Glomerular visceral epithelial cell (primary cell): ENCODE measurements around the gene ZFAND5.
A peak's percentile ranks its signal among the peaks of the same experiment; 100 is the strongest.

ENCODE experiments used
- DNase-seq: peaks from one replicate; pipeline ENCODE4 v3.0.0-alpha.2; 2016; ENCODE audit errors: extremely low spot score

The ZFAND5 gene

GRCh38 chr9:72324974-72325373, 40.0 kb downstream of the ZFAND5 start:
- DNase-seq = no peak

GRCh38 chr9:72322678-72323077, 42.3 kb downstream of the ZFAND5 start:
- no peak for DNase-seq

GRCh38 chr9:72322259-72322658, 42.7 kb downstream of the ZFAND5 start:
- DNase-seq = no peak

- DNase-seq = peak; percentile 92
Measured at GRCh38 chr9:72315510-72316311, 49.3 kb downstream of the ZFAND5 start.

GRCh38 chr9:72315089-72315509, 49.9 kb downstream of the ZFAND5 start:
- DNase-seq = peak; percentile 83

DNA sequence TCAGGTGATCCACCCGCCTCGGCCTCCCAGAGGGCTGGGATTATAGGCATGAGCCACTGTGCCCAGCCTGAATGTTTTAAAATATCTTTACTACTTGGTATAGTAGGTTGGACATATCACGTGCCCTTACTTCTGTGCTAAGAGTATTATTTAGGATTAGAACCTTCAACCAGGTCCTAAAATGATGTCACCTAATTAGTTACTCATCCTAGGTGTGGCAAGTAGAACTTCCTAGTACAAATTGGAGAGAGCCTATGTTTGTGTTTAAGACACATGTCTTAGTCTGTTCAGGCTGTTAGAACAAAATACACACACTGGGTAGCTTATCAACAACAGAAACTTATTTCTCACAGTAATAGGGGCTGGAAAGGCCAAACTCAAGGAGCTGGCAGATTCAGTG, 51.5 kb downstream of the ZFAND5 start:
- DNase-seq = no peak

- DNase-seq = no peak
Measured at GRCh38 chr9:72312386-72312987, 52.5 kb downstream of the ZFAND5 start.

- DNase-seq = no peak
Measured at GRCh38 chr9:72309364-72310133, 55.5 kb downstream of the ZFAND5 start.

DNA sequence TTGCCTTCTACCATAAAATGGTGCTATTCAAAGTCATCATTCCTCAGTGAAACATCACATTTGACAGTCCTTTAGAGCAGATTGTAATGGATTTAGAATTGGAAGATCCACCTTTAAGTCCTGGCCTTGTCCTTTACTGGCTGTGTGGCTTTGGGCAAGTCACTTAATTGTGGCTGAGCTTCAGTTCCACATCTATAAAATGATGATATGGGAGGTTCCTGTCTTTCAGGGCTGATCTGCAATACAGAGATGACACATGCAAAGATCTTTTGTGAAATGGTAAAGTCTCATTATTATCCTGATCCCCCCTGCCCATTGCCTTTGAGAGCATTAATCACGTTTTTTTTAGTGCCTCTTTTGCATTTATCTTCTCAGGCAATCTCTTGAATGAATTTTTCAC, 58.2 kb downstream of the ZFAND5 start:
- DNase-seq = no peak

GRCh38 chr9:72305707-72306106, 59.3 kb downstream of the ZFAND5 start:
- DNase-seq = no peak

- peak; percentile 26 for DNase-seq
Measured at GRCh38 chr9:72305102-72305546, 59.9 kb downstream of the ZFAND5 start.

DNA sequence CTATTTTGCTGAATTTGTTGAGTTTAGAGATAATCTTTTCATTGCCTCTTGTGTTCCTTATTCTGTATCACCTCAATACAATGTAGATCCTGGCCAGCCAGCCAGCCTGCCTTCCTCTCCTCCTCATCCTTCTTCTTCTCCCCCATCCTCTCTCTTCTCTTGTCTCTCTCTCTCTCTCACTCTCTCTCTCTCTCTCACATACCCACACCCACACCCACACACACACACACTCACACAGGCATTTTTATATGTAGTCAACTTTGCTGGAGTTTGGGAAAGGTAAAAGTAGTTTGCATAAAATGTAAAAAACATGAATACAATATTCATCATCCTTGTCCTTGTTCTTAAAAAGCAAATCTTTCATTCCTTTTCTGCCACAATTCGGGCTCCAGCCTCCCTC, 60.5 kb downstream of the ZFAND5 start:
- DNase-seq = no peak
